Measurements from ENCODE around the gene HCST.
"Not testable (repeated sequence)": the region's sequence is repeated elsewhere in the genome, so short reads cannot be mapped to it uniquely, and the experiment has no call there.

HCST gene

GRCh38 chr19:35904311-35905068 is 2.2 kb downstream of the HCST start:
- DNase-seq (ENCODE audit: low read depth, low spot score) = no peak
- no peaks in the 10 kb centered on the region for H3K36me3 ChIP-seq (ENCODE audit: insufficient read depth, low read length)
- no peak overlapping the region for H3K4me3 ChIP-seq
- H3K9ac ChIP-seq (ENCODE audit: insufficient read length) = no peak overlapping the region
- no peak overlapping the region for H3K27ac ChIP-seq
- no peaks in the 10 kb centered on the region for H3K9me3 ChIP-seq (ENCODE audit: low read depth, low read length)
- TF ChIP-seq FOXP2 (optimal IDR thresholded peaks at IDR 0.05; ENCODE audit: control extremely low read depth, extremely low read length, insufficient read depth) (no peak), POLR2AphosphoS5 (IDR thresholded peaks at IDR 0.05; ENCODE audit: borderline replicate concordance, low read depth, low read length) (no peak), EZH2 (IDR thresholded peaks at IDR 0.05) (no peak)

DNA sequence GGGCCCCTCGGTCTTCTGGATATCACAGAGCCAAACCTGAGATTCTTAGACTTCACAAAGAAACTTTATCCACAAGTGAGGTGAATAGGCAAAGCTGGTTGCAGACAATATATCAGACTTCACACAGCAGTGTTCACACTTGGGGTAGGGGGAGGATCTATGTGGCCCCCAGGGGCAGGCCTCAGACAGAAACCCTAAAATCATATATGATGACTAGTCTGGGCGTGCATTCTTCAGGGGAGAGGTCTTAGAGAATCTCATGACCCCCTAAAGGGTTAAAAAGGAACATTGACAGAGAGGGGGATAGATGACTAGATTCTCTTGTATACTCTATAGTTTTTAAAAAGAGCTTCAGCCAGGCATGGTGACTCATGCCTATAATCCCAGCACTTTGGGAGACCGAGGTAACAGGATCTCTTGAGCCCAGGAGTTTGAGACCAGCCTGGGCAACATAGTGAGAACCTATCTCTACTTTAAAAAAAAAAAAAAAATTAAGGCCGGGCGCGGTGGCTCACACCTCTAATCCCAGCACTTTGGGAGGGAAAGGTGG is 2.9 kb downstream of the HCST start:
- no peak overlapping the region for H3K27ac ChIP-seq
- H3K36me3 ChIP-seq (ENCODE audit: insufficient read depth, low read length) = no peaks in the 10 kb centered on the region
- no peak for DNase-seq (ENCODE audit: low read depth, low spot score)
- H3K4me3 ChIP-seq = no peak overlapping the region
- no peak for TF ChIP-seq FOXP2 (optimal IDR thresholded peaks at IDR 0.05; ENCODE audit: control extremely low read depth, extremely low read length, insufficient read depth)
- TF ChIP-seq POLR2AphosphoS5 (IDR thresholded peaks at IDR 0.05; ENCODE audit: borderline replicate concordance, low read depth, low read length) = no peak
- no peak for TF ChIP-seq EZH2 (IDR thresholded peaks at IDR 0.05)
- no peak overlapping the region for H3K9ac ChIP-seq (ENCODE audit: insufficient read length)
- H3K9me3 ChIP-seq (ENCODE audit: low read depth, low read length) = no peaks in the 10 kb centered on the region

DNA sequence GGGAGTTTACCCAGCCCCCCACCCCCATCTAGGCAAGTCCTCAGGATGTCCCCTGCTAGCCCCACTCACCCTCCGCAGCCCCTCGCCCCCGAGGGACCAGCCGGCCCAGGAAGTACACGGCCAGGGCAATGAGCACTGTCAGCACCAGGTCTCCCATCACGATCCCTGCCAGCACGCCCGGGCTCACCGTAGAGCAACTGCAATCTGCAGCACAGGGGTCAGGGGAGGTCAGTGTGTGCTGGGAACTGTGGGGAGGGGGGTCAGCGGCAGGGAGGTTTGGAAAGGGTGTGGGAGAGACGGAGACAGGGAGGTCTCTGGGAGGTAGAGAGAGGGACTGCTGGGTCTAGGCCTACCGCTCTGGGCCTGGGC is 5.0 kb downstream of the HCST start:
- H3K27ac ChIP-seq = no peak overlapping the region
- TF ChIP-seq EZH2 (IDR thresholded peaks at IDR 0.05) (no peak), FOXP2 (optimal IDR thresholded peaks at IDR 0.05; ENCODE audit: control extremely low read depth, extremely low read length, insufficient read depth) (no peak)
- no peak for DNase-seq (ENCODE audit: low read depth, low spot score)
- no peaks in the 10 kb centered on the region for H3K9me3 ChIP-seq (ENCODE audit: low read depth, low read length)
- no peak overlapping the region for H3K4me3 ChIP-seq
- H3K36me3 ChIP-seq (ENCODE audit: insufficient read depth, low read length) = no peaks in the 10 kb centered on the region
- no peak overlapping the region for H3K9ac ChIP-seq (ENCODE audit: insufficient read length)

- Histone ChIP-seq H3K4me3 (no peak within 1 kb of the TSS), H3K9ac (ENCODE audit: insufficient read length) (no peak within 1 kb of the TSS), H3K36me3 (ENCODE audit: insufficient read depth, low read length) (no peaks in the 10 kb centered on the region), H3K27ac (no peak within 1 kb of the TSS), H3K9me3 (ENCODE audit: low read depth, low read length) (no peaks in the 10 kb centered on the region)
- DNase-seq (ENCODE audit: low read depth, low spot score) = no peak
- TF ChIP-seq FOXP2 (optimal IDR thresholded peaks at IDR 0.05; ENCODE audit: control extremely low read depth, extremely low read length, insufficient read depth) (no peak), POLR2AphosphoS5 (IDR thresholded peaks at IDR 0.05; ENCODE audit: borderline replicate concordance, low read depth, low read length) (no peak), EZH2 (IDR thresholded peaks at IDR 0.05) (no peak)
Observed at GRCh38 chr19:35908010-35908441, 5.7 kb downstream of the HCST start, which contains the start of gene TYROBP. TSS of gene TYROBP (minus strand) at chr19:35908295. CDS start at chr19:35908228, 67 bp downstream.

DNA sequence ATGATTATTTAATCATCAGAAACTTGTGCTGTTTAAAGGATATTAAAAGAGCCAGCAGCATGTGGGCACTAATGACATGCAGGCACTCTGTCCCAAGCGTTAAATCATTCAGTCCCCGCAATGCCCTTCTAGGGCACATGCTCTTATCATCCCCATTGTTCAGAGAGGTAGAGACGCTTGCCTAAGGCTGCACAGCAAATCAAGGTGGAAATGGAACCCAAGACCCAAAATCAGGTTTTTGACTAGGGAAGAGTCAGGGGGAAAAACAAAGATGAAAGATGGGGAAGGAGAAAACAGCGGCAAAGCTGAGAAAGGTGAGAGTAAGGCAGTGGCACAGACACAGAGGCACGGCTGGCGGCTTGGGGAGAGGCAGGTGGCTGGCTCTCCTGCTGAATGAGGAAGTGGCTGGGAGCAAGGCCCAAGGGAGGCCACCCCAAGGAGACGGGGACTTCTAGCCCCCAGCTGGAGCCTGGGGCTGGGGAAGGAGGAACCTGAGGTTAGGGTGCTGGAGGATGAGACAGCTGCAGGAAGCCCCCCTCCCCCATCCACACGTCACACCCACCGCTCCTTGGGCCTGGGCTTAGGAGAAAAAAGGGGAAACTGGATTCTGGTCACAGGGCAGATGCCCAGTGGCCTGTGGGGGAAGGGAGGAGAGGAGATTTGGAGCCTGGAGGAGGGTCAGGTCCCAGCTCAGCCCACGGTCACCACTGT is 6.8 kb downstream of the HCST start:
- Histone ChIP-seq H3K36me3 (ENCODE audit: insufficient read depth, low read length) (no peaks in the 10 kb centered on the region), H3K9me3 (ENCODE audit: low read depth, low read length) (no peaks in the 10 kb centered on the region), H3K27ac (no peak overlapping the region), H3K4me3 (no peak overlapping the region), H3K9ac (ENCODE audit: insufficient read length) (no peak overlapping the region)
- TF ChIP-seq EZH2 (IDR thresholded peaks at IDR 0.05) (no peak), POLR2AphosphoS5 (IDR thresholded peaks at IDR 0.05; ENCODE audit: borderline replicate concordance, low read depth, low read length) (no peak), FOXP2 (optimal IDR thresholded peaks at IDR 0.05; ENCODE audit: control extremely low read depth, extremely low read length, insufficient read depth) (no peak)
- DNase-seq (ENCODE audit: low read depth, low spot score) = no peak

- H3K9ac ChIP-seq (ENCODE audit: insufficient read length) = no peak overlapping the region
- TF ChIP-seq FOXP2 (optimal IDR thresholded peaks at IDR 0.05; ENCODE audit: control extremely low read depth, extremely low read length, insufficient read depth) = no peak
- TF ChIP-seq EZH2 (IDR thresholded peaks at IDR 0.05) = no peak
- TF ChIP-seq POLR2AphosphoS5 (IDR thresholded peaks at IDR 0.05; ENCODE audit: borderline replicate concordance, low read depth, low read length) = no peak
- DNase-seq (ENCODE audit: low read depth, low spot score) = no peak
- no peak overlapping the region for H3K27ac ChIP-seq
- no peaks in the 10 kb centered on the region for H3K9me3 ChIP-seq (ENCODE audit: low read depth, low read length)
- no peak overlapping the region for H3K4me3 ChIP-seq
- H3K36me3 ChIP-seq (ENCODE audit: insufficient read depth, low read length) = no peaks in the 10 kb centered on the region
Observed at GRCh38 chr19:35909684-35910035, 7.3 kb downstream of the HCST start.

DNA sequence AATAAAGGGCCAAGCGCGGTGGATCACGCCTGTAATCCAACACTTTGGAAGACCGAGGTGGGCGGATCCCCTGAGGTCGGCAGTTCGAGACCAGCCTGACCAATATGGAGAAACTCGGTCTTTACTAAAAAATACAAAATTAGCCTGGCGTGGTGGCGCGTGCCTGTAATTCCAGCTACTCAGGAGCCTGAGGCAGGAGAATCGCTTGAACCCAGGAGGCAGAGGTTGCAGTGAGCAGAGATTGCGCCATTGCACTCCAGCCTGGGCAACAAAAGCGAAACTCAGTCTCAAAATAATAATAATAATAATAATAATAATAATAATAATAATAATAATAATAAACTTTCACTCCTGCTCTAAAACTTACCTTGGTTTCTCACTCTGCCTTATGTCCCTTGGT is 8.0 kb downstream of the HCST start:
- not testable (repeated sequence) for H3K4me3 ChIP-seq; H3K9me3 ChIP-seq (ENCODE audit: low read depth, low read length); H3K27ac ChIP-seq; H3K36me3 ChIP-seq (ENCODE audit: insufficient read depth, low read length); DNase-seq (ENCODE audit: low read depth, low spot score); H3K9ac ChIP-seq (ENCODE audit: insufficient read length)

GRCh38 chr19:35911173-35911572 is 8.8 kb downstream of the HCST start:
- Histone ChIP-seq H3K36me3 (ENCODE audit: insufficient read depth, low read length) (no peaks in the 10 kb centered on the region), H3K9ac (ENCODE audit: insufficient read length) (no peak overlapping the region), H3K27ac (no peak overlapping the region), H3K4me3 (no peak overlapping the region), H3K9me3 (ENCODE audit: low read depth, low read length) (no peaks in the 10 kb centered on the region)
- TF ChIP-seq FOXP2 (optimal IDR thresholded peaks at IDR 0.05; ENCODE audit: control extremely low read depth, extremely low read length, insufficient read depth) (no peak), EZH2 (IDR thresholded peaks at IDR 0.05) (no peak), POLR2AphosphoS5 (IDR thresholded peaks at IDR 0.05; ENCODE audit: borderline replicate concordance, low read depth, low read length) (no peak)
- no peak for DNase-seq (ENCODE audit: low read depth, low spot score)
